CD4-positive, alpha-beta T cell (primary cell): ENCODE results near the gene AGBL4. TPM values are rescaled to one million over a fixed set of nuclear protein-coding genes. Genes with fewer than 3 reads are reported as not detected.

ENCODE experiments used
- ATAC-seq: fragments of 200-7000 bp; cut with Tn5 transposase; one replicate; pipeline ENCODE4 v1.10.0; 2022; ENCODE audit warnings: mild to moderate bottlenecking; ENCODE audit not compliant: poor library complexity
- CTCF ChIA-PET: fragments of 350-600 bp; sonication (Branson Sonifier 250); formaldehyde crosslinking; loops from one replicate; lab custom pipeline; 2021; ENCODE audit warnings: antibody characterized with exemption, inconsistent platforms; lab: Charles Lee
- POLR2A ChIA-PET: fragments of 350-600 bp; sonication (Branson Sonifier 250); formaldehyde crosslinking; loops from one replicate; lab custom pipeline; 2021; ENCODE audit warnings: antibody characterized with exemption, inconsistent platforms; lab: Charles Lee
- DNase-seq, 14 experiments: peaks; one replicate each; pipeline ENCODE4 v3.0.0-alpha.2; 2013 to 2020; ENCODE audit warnings: mixed read lengths in 2 of 14
- H3K27ac ChIP-seq, 2 donors: one replicate each; pipeline versions ENCODE4 v1.5.1 to v1.7.0; 2013; ENCODE audit warnings: low read length in 2 of 2, low read depth in 1 of 2, mild to moderate bottlenecking in 1 of 2
- H3K27me3 ChIP-seq, 2 experiments: 1 replicate in 1 of 2; 2 replicates in 1 of 2; pipeline versions ENCODE4 v1.6.1 to v1.7.0; 2013; ENCODE audit warnings: low read length in 2 of 2, control low read depth in 1 of 2, mild to moderate bottlenecking in 1 of 2, moderate library complexity in 1 of 2; ENCODE audit not compliant: insufficient read depth in 2 of 2, control insufficient read depth in 1 of 2
- H3K36me3 ChIP-seq: one replicate; pipeline ENCODE4 v1.6.1; 2013; ENCODE audit warnings: low read length, control low read depth; ENCODE audit not compliant: insufficient read depth
- H3K4me1 ChIP-seq: one replicate; pipeline ENCODE4 v1.6.1; 2013; ENCODE audit warnings: low read length, control low read depth; ENCODE audit not compliant: insufficient read depth
- H3K4me3 ChIP-seq: one replicate; pipeline ENCODE4 v1.5.1; 2013; ENCODE audit warnings: mild to moderate bottlenecking, low read length, moderate library complexity
- H3K9me3 ChIP-seq, 2 experiments: 1 replicate in 1 of 2; 2 replicates in 1 of 2; pipeline versions ENCODE4 v1.6.1 to v1.7.0; 2013; ENCODE audit warnings: low read length in 2 of 2, mild to moderate bottlenecking in 2 of 2, control low read depth in 1 of 2, moderate library complexity in 1 of 2; ENCODE audit not compliant: control insufficient read depth in 1 of 2, insufficient read depth in 1 of 2
- H3K27ac Mint-ChIP-seq: one replicate; pipeline ENCODE4 v1.8.0; 2020; ENCODE audit warnings: mixed read lengths
- H3K27me3 Mint-ChIP-seq: one replicate; pipeline ENCODE4 v1.8.0; 2021; ENCODE audit warnings: mixed read lengths
- H3K36me3 Mint-ChIP-seq: one replicate; pipeline ENCODE4 v1.8.0; 2021; ENCODE audit warnings: low read depth, mixed read lengths
- H3K4me1 Mint-ChIP-seq: one replicate; pipeline ENCODE4 v1.8.0; 2021; ENCODE audit warnings: low read depth, mixed read lengths
- H3K4me3 Mint-ChIP-seq: one replicate; pipeline ENCODE4 v1.8.0; 2020; ENCODE audit warnings: mild to moderate bottlenecking, mixed read lengths
- H3K9me3 Mint-ChIP-seq: one replicate; pipeline ENCODE4 v1.8.0; 2020; ENCODE audit warnings: mixed read lengths
- intact Hi-C, 2 experiments: fragments of 100-400 bp; cut with DNase I in 1 of 2; cut with micrococcal nuclease in 1 of 2; formaldehyde crosslinking; loops; one replicate each; pipeline versions ENCODE4 v1.15.1 to v1.9.0; 2023 to 2025; cut with DNase I, micrococcal nuclease
- total RNA-seq, 174 experiments: library from RNA in 2 of 174; stranded (reverse) in 2 of 174; gene quantifications; one replicate each; pipeline ENCODE4 v1.2.3 and lab custom pipeline; 2021 to 2026
- TF ChIP-seq, protein P1 (sequence below): fragments of 200-600 bp; IDR thresholded peaks from one replicate; pipeline ENCODE4 v1.8.0; 2022; ENCODE audit warnings: antibody characterized with exemption, mild to moderate bottlenecking

AGBL4 gene
- total RNA-seq, 2 experiments from 2014 or later, result 0.11 TPM; not detected in 1

DNA sequence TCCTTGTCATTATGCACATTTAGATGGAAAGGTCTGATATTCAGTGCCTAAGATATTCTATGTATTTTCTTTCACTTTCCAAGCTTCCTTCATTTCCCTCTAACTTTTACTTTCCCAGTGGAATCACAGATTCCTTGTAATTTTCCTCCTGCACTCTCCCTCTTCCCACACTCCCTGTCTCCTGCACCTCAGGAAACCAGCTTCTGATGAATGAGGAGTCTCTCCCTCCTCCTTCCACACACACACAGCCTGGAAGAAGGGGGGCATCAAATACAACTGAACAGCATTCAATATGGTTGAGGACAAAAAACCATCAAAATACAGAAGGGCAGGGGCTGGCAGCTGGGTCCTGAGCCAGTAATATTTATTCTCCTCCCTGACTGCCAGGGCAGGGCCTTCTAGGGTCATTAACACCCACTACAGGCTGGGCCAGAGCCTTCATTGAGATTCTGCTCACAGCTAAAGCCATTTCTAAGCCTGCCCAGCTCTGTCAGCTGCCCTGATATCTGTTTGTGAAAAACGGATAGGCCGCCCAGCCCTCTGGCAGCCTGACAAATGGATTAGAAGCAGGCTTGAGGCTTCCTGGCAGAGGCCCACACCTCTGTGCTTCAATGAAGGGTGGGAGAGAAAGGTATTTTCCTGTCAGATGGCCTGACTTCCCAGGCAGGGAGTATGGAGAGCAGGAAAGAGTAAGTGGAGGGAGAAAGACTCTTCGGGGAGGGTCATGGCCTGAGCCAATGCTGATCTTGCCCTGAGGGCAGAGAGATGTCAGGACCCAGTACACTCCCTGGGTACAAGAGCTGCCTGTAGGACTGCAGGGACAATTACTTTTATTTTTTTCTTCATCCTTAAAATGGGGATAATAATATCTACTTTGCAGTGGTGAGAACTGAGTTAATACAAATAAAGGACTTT lies 1412.9 kb downstream of the AGBL4 start:
- ATAC-seq (no peak), DNase-seq (no peak)
- no peak overlapping the region for H3K27ac Mint-ChIP-seq
- Histone ChIP-seq H3K9me3 (no peaks in the 10 kb centered on the region), H3K4me3 (no peak overlapping the region), H3K36me3 (no peaks in the 10 kb centered on the region), H3K27me3 (peaks cover 0 to 2% of the 10 kb centered on the region in 2 experiments), H3K4me1 (no peaks in the 10 kb centered on the region), H3K27ac (no peak overlapping the region)
- TF ChIP-seq, protein P1, sequence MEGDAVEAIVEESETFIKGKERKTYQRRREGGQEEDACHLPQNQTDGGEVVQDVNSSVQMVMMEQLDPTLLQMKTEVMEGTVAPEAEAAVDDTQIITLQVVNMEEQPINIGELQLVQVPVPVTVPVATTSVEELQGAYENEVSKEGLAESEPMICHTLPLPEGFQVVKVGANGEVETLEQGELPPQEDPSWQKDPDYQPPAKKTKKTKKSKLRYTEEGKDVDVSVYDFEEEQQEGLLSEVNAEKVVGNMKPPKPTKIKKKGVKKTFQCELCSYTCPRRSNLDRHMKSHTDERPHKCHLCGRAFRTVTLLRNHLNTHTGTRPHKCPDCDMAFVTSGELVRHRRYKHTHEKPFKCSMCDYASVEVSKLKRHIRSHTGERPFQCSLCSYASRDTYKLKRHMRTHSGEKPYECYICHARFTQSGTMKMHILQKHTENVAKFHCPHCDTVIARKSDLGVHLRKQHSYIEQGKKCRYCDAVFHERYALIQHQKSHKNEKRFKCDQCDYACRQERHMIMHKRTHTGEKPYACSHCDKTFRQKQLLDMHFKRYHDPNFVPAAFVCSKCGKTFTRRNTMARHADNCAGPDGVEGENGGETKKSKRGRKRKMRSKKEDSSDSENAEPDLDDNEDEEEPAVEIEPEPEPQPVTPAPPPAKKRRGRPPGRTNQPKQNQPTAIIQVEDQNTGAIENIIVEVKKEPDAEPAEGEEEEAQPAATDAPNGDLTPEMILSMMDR, result no peak
- POLR2A ChIA-PET, result no interaction called here
- no peak overlapping the region for H3K4me3 Mint-ChIP-seq
- H3K36me3 Mint-ChIP-seq, result no peaks in the 10 kb centered on the region
- no peaks in the 10 kb centered on the region for H3K4me1 Mint-ChIP-seq
- intact Hi-C loops, result no loop called here
- CTCF ChIA-PET, result no interaction called here
- no peaks in the 10 kb centered on the region for H3K9me3 Mint-ChIP-seq
- H3K27me3 Mint-ChIP-seq, result peaks cover 24% of the 10 kb centered on the region

DNA sequence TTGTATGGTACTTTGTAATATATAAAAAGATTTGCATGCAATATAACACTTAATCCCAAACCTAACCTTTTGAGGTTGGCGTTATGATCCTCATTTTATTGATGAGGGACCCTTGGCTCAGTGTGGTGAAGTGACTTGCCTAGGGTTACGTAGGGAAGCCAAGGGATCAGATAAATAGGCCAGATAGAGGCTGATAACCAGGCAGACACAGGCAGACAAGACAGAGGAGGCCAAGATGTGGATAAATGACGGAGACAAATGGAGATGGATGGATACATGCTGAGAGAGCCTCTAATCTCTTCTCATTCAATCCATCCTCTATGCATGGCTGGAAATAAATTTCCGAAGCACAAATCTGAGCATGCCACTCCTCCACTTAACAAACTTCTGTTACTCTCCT lies 1414.9 kb downstream of the AGBL4 start:
- POLR2A ChIA-PET, result no interaction called here
- CTCF ChIA-PET, result no interaction called here
- no peaks in the 10 kb centered on the region for H3K9me3 ChIP-seq
- Mint-ChIP-seq H3K36me3 (no peaks in the 10 kb centered on the region), H3K9me3 (no peaks in the 10 kb centered on the region), H3K4me3 (no peak overlapping the region), H3K4me1 (no peaks in the 10 kb centered on the region), H3K27ac (no peak overlapping the region), H3K27me3 (peaks cover 18% of the 10 kb centered on the region)
- ATAC-seq (no peak), DNase-seq (no peak)
- H3K4me3 ChIP-seq, result no peak overlapping the region
- TF ChIP-seq, protein P1, result no peak
- H3K27ac ChIP-seq, result no peak overlapping the region
- no peaks in the 10 kb centered on the region for H3K4me1 ChIP-seq
- intact Hi-C loops, result no loop called here
- peaks cover 0 to 5% of the 10 kb centered on the region in 2 experiments for H3K27me3 ChIP-seq
- no peaks in the 10 kb centered on the region for H3K36me3 ChIP-seq

GRCh38 chr1:48603222-48603621 lies 1420.5 kb downstream of the AGBL4 start:
- ATAC-seq, result no peak
- Histone ChIP-seq H3K4me3 (no peak overlapping the region), H3K36me3 (no peaks in the 10 kb centered on the region), H3K4me1 (no peaks in the 10 kb centered on the region), H3K27ac (no peak overlapping the region), H3K9me3 (no peaks in the 10 kb centered on the region), H3K27me3 (peaks cover 0 to 3% of the 10 kb centered on the region in 2 experiments)
- H3K27ac Mint-ChIP-seq, result no peak overlapping the region
- DNase-seq, result no peak
- no peaks in the 10 kb centered on the region for H3K9me3 Mint-ChIP-seq
- POLR2A ChIA-PET, result no interaction called here
- no peak overlapping the region for H3K4me3 Mint-ChIP-seq
- no peaks in the 10 kb centered on the region for H3K36me3 Mint-ChIP-seq
- TF ChIP-seq, protein P1, result no peak
- no peaks in the 10 kb centered on the region for H3K4me1 Mint-ChIP-seq
- no peaks in the 10 kb centered on the region for H3K27me3 Mint-ChIP-seq
- CTCF ChIA-PET, result no interaction called here
- intact Hi-C loops, result no loop called here
